GM21723 (cell line): ENCODE results near the gene CD2BP2.
A peak's percentile ranks its signal among the peaks of the same experiment; 100 is the strongest.
"Not testable (repeated sequence)": the region's sequence is repeated elsewhere in the genome, so short reads cannot be mapped to it uniquely, and the experiment has no call there.

Experiments used
- ATAC-seq: cut with Tn5 transposase; IDR thresholded peaks from one replicate; pipeline ENCODE4 v1.9.1; 2021; ENCODE audit warnings: mild to moderate bottlenecking, moderate library complexity; ENCODE audit not compliant: unreplicated experiment

The CD2BP2 gene

GRCh38 chr16:30355144-30355953 lies at the start of gene CD2BP2:
Gene CD2BP2 (minus strand): TSS chr16:30355308. CDS start chr16:30354681, 627 bp downstream.
- peak; percentile 57 for ATAC-seq

DNA sequence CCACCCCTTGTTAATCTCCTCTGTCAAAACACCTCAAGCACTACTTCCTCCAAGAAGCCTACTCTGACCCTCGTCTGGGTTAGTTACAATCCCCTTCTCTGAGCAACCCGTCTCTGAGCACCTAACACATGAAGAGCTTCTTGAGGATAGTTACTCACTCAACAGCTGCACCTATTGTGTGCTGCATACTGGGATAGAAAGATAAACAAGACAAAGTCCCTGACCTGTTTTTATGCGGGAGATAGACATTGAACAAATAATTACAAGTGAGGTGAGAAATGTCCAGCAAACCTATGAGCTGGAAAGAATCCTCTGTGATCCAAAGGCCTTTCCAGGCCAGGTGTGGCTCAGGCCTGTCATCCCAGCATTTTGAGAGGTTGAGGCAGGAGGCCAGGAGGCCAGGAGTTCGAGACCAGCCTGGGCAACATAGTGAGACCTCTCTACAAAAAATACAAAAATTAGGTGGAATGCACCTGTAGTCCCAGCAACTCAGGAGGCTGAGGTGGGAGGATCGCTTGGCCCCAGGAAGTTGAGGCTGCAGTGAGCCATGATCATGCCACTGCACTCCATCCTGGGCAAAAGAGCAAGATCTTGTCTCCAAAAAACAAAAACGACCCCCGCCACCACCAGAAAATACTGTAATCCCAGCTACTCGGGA lies 46.8 kb upstream of the CD2BP2 start:
- ATAC-seq, result no peak

DNA sequence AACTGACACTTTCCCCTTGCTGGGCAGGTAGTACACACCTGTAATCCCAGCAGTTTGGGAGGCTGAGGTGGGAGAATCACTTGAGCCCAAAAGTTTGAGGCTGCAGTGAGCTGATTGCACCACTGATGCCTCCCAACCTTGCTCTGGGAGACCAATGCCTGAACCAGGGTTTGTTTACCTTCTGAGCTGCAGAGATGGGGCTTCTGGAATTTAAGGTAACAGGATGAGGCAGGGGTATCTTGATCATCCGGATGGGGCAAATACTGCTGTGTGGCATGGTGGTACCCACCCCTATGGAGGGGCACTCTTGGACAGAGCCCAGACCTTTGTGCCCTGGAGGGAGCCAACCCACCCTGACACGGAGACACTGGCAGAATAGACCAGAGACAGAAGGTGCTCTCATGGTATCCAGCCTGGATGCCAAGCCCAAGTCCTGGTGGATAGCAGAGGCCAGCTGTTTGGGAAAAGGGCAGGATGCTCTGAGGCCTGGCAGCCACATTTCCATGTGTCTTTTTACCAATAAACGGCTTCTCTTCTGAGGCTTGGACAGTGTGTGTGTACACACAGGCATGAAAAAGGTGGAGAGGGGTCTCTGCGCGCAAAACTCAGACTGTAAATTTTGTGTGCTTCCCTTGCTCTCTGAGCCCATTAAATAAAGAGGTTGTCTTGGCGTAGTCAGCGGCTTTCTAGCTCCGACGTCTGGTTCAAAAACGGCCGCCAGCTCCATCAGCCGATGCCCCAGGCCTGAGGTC lies 44.5 kb upstream of the CD2BP2 start:
- ATAC-seq, result no peak

- no peak for ATAC-seq
Measured at GRCh38 chr16:30398661-30399434, 43.7 kb upstream of the CD2BP2 start.

- no peak for ATAC-seq
Measured at GRCh38 chr16:30397776-30398660, 42.9 kb upstream of the CD2BP2 start.

DNA sequence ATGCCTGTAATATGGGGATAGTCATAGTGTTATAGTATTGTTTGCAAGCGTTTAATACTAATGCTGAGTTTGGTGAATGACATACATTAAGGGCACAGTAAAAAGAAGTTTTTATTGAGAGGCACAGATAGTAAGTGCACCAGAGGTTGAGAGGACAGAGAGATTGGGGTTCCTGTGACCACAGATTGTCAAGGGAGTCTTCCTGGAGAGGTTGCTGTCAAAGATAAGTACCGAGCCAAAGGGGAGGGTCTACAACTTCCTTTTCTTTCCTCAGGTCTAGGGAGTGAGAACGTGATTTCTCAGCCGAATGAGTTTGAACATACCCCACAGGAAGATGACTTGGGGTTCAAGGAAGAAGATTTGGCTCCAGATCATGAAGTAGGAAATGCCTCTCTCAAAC lies 41.9 kb upstream of the CD2BP2 start:
- ATAC-seq, result no peak

DNA sequence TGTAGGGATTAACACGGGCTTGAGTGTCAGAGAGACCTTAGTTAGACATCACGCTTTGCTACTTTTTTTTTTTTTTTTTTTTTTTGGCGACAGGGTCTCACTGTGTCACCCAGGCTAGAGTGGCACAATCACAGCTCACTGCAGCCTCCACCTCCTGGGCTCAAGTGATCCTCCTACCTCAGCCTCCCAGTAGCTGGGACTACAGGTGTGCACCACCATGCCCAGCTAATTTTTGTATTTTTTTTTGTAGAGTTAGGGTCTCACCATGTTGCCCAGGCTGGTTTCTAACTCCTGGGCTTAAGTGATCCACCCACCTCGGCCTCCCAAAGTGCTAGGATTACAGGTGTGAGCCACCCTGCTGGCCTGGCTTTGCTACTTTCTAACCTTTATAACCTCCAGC lies 41.5 kb upstream of the CD2BP2 start:
- not testable (repeated sequence) for ATAC-seq

GRCh38 chr16:30395992-30396585 lies 41.0 kb upstream of the CD2BP2 start:
- no peak for ATAC-seq

GRCh38 chr16:30395155-30395991 lies 40.3 kb upstream of the CD2BP2 start, which contains the start of gene ZNF48:
Gene ZNF48 (plus strand): TSS chr16:30395420. CDS start chr16:30395795, 375 bp downstream.
- ATAC-seq, result peak; percentile 68

DNA sequence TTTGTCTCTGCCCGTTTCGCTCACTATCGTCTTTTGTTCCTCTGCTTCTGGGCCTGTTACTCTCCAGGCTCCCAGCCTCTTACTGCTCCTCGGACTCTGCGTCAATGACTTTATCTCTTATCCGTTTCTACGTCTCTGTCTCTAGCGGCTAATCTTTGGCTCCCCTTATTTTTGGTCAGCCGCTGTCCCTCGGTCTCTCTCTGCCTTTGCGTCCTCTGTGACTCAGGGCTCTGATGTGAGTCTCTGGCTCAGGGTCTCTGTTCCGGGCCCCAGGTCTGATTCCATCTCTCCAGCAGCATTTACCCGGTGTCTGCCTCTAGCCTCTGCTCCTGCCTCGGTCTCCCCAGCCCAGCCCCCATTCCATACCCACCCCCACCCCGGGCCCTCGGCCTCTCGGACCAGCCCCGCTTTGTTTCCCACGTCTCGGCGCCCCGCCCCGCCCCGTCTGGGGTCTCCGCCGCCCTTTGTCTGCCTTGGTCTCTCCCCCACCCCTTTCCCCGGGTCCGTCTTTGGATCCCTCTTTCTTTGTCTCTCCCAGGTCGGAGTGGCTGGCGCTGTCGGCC lies 39.6 kb upstream of the CD2BP2 start:
- no peak for ATAC-seq

DNA sequence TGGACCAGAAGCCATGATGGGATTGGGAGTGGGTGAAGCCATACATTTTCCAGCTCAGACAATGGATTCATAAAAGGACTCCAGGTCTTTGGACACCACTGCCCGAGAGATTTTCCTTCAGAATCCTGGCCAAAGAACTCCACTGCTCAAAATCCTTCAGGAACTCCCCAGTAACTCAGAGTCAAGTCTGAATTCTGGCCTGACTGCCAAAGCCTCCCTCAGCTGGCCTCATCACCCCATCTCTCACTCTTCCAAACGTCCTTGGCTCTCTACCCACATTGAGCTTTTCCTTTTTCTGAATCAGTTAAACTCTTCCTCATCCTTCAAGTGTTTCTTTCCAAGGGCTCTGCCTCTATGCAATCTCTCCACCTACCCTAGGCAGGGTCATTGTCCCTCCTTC lies 28.4 kb upstream of the CD2BP2 start:
- no peak for ATAC-seq

DNA sequence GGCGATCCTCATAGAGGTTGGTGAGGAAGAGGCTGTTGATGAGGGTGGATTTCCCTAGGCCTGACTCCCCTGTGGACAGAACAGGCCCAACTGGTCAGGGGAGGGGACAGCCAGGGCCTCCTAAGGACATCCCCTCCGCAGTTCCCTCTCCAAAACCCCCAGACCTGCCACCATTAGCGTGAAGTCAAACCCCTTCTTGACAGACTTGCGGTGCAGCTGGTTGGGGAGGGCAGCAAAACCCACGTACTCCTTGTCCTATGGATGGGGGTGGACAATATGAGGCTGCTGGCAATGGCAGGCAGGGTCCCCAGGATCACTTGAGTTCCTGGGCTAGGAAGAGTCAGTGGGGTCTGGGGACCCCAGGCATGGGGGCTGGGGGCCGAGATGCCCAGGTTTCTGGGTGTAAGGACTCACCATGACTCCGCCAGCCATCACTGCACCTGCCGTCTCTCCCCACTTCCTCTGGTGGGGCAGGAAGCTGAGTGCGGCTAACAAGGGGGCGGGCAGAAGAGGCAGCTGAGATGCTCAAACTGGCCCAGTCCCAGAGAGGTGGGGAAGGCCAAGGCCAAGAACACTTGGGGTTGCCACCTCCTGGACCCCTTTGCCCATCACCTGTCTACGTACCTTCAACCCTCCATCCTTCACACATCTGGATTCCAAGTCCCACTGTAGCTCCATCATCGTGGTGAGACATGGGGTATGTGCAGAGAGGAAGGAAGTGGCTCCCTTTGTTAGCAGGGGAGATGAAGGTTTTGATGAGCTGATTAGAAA lies 27.2 kb upstream of the CD2BP2 start, which contains the start of gene SEPTIN1:
SEPTIN1 (minus strand) TSS at position 451 of the 771 bp plus-strand sequence; CDS start at position 432, 19 bp downstream.
- peak; percentile 32 for ATAC-seq

DNA sequence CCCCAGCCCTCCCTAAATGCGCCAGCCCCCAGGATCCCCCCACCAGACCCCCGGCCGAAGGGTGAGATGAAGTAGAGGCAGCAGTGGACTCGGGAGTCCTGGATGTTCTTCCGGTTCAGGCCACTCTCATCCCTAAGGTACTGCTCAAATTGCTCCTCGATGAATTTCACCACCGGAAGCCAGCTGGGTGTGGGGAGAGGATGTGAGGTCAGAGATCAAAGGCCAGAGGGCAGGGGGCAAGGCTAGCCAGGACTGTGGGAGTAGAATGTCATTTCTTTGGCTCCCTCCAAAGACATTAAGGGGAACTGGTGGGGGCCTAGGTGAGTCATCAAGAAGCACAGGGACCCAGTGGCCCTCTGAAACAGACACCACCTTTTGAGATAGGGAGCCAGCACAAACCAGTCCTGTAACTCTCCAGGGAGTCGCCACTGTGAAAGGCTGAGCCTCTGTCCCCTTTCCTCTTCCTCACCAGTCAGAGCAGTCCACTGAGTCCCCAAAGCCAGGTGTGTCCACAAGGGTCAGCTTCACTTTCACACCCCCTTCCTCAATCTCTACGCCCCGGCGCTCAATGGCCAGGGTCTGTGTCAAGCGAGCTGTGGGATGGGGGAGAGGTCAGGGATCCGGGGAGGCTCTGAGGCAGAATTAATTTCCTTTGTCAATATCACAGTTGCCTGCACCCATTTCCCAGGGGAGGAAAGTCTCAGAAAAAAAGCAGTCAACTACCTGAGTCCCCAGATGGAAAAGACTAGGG lies 26.4 kb upstream of the CD2BP2 start:
- no peak for ATAC-seq

DNA sequence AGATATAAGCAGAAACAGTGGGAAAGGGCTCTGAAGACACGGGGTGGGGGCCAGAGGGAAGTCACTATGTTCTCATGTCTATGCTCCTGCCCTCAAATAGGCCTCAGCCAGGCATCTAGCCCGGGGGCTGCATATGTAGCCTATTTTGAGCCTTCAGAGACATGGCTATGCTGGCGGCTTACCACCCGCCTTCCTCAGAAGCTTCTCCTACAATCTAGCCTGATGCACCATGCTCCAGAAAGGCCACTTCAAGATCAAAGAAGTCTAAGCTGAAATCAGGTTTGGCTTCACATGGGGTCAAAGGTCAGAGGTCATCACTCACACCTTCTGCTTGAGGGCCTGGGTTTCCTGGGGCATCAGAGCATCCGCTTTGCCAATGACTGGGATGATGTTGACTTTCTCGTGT lies 25.7 kb upstream of the CD2BP2 start:
- no peak for ATAC-seq

DNA sequence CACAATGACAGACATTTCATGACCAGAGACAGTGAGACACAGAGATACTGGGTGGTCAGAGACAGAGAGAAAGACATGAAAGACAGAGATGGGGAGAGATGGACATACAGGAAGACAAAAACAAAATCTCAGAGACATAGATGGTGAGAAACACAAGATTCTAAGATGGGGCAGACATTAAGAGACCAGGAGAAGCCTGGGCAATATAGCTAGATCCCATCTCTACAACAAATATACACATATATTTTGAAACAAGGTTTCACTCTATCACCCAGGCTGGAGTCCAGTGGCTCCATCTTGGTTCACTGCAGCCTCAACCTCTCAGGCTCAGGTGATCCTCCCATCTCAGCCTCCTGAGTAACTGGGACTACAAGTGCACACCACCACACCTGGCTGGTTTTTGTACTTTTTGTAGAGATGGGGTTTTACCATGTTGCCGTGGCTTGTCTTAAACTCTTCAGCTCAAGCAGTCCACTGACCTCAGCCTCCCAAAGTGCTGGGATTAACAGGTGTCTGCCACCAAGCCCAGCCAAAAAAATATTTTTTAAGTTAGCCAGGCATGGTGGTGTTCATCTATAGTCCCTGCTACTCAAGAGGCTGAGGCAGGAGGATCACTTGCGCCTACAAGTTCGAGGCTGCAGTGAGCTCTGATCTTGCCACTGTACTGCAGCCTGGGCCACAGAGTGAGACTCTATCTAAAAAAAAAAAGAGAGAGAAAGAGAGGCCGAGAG lies 25.1 kb upstream of the CD2BP2 start:
- no peak for ATAC-seq
